IPS DF 4.7 (cell line): ENCODE measurements around the gene CETP.

Experiments used
- DNase-seq: peaks from one replicate; pipeline ENCODE4 v3.0.0-alpha.2; 2013; ENCODE audit warnings: low spot score; ENCODE audit errors: extremely low read depth

Gene CETP, protein sequence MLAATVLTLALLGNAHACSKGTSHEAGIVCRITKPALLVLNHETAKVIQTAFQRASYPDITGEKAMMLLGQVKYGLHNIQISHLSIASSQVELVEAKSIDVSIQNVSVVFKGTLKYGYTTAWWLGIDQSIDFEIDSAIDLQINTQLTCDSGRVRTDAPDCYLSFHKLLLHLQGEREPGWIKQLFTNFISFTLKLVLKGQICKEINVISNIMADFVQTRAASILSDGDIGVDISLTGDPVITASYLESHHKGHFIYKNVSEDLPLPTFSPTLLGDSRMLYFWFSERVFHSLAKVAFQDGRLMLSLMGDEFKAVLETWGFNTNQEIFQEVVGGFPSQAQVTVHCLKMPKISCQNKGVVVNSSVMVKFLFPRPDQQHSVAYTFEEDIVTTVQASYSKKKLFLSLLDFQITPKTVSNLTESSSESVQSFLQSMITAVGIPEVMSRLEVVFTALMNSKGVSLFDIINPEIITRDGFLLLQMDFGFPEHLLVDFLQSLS

GRCh38 chr16:56961851-56962281 lies at the start of gene CETP:
Gene CETP (plus strand): TSS chr16:56961950. CDS start chr16:56961980, 30 bp downstream.
- DNase-seq: no peak

GRCh38 chr16:56912746-56913708 lies 48.7 kb upstream of the CETP start:
- DNase-seq: no peak

DNA sequence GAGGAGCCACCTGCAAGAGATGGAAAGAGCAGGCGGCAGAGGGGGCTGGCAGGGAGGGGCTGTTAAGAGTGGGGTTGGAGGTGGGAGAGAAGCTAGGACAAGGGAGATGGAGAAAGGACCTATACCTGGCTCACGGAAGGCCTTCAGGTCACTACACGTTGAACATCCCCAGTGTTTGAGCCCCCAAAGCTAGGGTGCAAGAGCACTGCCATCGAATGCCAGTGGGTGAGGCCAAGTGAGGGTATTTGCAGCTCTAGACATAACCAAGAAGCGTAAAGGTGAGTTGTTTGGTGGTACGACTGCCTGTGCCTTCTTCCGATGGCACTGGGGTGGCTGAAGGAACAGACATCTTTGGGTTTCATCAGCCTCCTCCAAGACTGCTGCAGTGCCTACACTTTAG lies 46.9 kb upstream of the CETP start:
- DNase-seq: no peak

DNA sequence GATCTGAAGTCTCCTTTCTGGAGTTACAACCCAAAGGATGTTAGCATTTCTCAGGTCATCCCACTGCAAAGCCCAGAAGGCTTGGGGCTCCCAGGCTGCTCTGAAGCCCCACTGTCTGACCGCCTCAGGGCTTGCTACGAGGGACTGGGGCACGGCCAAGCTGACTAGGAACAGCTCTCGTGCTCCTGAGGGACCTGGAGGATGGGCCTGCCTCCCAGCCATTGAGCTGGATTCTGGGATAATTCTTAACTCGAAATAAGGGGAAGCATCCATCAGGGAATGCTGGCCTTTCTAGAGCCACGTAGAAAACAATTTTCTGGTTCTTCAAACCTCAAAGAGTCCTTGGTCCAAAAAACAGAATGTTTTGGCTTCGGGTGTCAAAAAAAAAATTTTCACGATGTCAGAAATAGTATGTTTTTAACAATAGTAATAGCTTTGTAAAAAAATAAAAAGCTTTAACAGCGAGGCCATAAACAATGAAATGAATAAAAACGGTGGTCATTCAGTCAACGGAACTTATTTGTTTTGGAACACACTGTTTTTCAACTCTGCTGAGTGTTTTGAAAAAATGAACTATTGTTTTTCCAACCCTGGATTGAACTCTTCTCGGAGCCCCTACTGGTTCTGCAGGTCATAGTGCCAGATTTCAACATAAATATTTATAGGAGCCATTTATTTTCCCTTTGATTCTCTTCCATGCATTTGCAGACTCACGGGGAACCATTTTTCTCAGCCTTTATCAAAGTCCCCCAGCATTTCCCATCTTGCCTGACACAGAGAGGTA lies 46.2 kb upstream of the CETP start:
- DNase-seq: no peak

GRCh38 chr16:56916571-56917403 lies 45.0 kb upstream of the CETP start:
- no peak for DNase-seq

DNA sequence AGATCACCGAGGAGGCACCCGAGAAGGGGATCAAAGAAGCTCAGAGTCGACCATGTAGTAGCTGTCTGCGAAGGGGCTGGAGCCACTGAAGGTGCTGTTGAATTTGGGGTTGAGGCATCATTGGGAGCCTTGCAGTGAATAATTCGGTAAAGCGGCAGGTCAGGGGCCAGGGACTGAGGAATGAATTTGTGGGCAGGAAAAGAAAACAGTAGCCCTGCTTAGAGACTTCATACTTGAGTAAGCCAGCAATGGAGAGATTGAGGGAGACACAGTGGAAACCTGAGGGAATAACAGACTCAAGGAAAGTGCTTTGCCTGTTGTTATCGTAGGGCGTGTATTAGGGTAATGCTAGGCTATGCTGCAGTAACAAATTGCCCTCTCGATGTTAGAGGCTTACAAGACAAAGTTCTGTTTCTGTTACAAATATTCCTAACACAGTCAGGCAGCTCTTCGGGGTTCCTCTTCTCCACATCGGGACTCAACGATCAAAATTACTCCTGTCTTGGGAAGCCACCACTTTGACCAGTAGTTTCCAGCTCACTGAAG lies 43.2 kb upstream of the CETP start:
- DNase-seq: no peak

GRCh38 chr16:56919099-56919800 lies 42.5 kb upstream of the CETP start:
- no peak for DNase-seq

GRCh38 chr16:56921571-56921970 lies 40.2 kb upstream of the CETP start:
- DNase-seq: no peak

DNA sequence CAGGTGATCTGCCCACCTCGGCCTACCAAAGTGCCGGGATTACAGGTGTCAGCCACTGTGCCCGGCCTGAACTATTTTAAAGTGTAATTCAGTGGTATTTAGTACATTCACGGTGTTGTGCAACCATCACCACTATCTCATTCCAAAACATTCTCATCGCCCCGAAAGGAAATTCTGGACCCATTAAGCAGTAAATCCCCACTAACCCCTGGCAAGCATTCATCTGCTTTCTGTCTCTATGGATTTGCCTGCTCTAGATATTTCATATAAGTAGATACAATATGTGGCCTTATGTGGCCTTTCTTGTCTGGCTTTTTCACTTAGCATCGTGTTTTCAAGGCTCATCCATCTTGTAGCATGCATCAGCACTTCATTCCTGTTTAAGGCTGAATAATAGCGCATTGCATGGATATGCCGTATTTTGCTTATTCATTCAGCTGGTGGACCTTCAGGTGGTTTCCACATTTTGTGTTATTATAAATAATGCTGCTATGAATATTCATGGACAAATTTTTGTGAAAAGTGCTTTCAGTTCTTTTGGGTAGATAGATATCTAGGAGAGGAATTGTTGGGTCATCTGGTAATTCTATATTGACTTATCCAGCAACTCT lies 38.2 kb upstream of the CETP start:
- DNase-seq: no peak

DNA sequence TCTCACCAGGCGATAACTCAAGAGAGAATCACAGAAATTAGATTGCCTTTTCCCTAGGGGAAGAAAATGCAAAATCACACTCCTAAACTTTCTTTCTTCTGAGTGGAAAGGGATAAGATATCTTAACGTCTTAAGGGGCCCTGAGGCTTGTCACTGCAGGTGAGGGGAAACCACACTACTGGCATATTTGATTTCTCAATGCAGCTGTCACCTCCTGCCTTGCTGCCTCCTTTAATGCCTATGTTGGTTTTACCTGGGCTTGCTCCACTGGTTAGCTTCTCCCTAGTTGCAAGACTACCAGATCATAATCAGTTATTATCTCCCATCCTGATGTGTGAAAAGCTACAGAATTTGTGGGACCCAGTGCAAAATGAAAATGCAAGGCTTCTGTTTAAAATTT lies 34.3 kb upstream of the CETP start:
- no peak for DNase-seq

- DNase-seq: no peak
Measured at GRCh38 chr16:56929639-56930038, 32.1 kb upstream of the CETP start.

DNA sequence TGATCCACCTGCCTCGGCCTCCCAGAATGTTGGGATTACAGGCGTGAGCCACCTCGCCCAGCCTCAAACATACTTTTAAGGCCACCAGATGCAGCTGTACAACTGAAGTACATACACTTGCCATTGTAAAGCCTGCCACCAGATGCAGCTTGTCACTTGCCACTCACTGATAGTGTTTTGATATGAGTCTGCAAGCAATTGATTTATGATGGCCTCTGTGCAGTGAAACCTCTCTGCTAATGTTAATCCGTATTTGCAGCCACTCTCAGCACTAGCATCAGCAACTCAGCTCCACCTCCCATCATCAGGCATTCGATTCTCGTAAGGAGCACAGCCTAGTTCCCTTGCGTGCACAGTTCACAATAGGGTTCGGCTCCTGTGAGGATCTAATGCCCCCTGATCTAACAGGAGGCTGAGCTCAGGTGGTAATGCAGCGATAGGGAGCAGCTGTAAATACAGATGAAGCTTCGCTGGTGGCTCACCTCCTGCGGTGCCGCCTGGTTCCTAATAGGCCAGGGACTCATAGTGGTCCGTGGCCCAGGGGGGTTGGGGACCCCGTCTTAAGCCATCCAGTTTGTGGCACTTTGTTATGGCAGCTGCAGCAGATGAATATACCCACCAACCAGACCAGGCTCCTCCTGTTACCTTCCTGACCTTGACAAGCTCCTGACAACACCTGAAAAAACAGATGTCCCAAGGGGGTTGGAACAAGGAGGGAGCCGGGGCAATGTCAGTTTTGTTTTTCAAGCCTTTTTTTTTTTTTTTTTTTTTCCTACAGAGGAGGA lies 31.1 kb upstream of the CETP start:
- DNase-seq: no peak

DNA sequence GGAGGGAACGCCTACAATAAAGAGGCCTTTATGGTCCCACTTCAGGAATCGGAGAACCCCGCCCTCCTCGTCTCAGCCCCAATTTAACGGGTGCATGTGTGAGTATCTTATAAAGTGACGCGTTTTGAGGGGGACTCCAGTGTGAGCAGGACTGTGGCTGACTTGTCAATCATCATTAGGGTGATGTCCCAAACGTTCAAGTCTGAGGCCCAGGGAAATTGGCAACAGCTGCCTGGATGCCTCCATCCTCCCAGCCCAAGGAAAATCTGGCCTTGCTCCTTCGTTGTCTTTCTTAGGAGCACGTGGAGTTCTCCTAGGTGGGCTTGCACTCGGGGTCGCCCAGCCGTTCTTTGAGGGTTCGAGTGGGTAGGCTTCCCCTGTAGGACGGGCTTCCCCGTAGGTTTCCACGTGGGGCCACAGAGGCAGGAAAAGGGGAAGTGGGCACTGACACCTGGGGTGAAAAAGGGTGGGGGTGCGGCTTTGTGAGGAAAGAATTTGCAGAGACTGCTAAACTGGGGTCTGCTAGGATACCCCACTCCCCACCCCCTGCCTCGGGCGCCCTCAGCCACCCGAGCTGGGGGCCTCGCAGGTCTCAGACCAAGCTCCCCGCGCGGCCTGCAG lies 30.4 kb upstream of the CETP start:
- no peak for DNase-seq

- DNase-seq: peak; percentile 62
Measured at GRCh38 chr16:56931892-56932720, 29.6 kb upstream of the CETP start, which contains the start of gene HERPUD1. Gene HERPUD1 (plus strand): TSS chr16:56932142. CDS start chr16:56932245, 103 bp downstream.

- no peak for DNase-seq
Measured at GRCh38 chr16:56932721-56933619, 28.8 kb upstream of the CETP start.
